ENCODE results near the gene CCDC13. TPM values are rescaled to one million over a fixed set of nuclear protein-coding genes. Genes with fewer than 3 reads are reported as not detected.

CCDC13 gene
- total RNA-seq, 1 experiment from 2014 or later: 2.3 TPM

DNA sequence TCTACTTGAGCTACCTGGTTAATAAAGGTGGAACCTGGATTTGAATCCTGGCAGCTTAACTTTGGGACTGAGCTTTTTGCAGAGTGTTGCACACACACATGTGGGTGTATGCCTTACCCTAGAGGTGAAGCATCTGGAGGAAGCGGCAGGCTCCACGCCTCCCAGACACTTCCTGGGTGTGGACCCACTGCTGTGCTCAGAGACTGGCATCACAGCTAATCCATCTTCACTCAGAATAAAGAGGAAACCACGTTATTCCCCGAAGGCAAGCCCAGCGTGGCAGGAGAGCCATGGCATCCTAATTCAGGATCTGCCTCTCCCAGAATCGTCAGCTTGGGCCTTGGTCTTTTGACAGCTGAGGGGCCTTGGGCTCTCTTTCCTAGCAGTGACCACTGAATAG is 25.5 kb downstream of the CCDC13 start:
- Histone ChIP-seq H3K79me2 (ENCODE audit: insufficient read depth, low read length) (no peaks in the 10 kb centered on the region), H4K20me1 (ENCODE audit: insufficient read depth) (no peaks in the 10 kb centered on the region), H2AFZ (ENCODE audit: low read depth, low read length, poor library complexity, severe bottlenecking) (no peak overlapping the region), H3K4me2 (ENCODE audit: low read length) (no peak overlapping the region), H3K4me1 (ENCODE audit: control insufficient read depth in 1 of 2, insufficient read depth in 2 of 2, low read length in 2 of 2) (peaks cover 0 to 22% of the 10 kb centered on the region in 2 experiments; a peak in 2 of 4 replicates), H3K27me3 (ENCODE audit: insufficient read depth, low read length) (no peaks in the 10 kb centered on the region), H3K9me2 (ENCODE audit: insufficient read depth) (no peaks in the 10 kb centered on the region), H3K27ac (ENCODE audit: low read depth, low read length) (no peak overlapping the region), H3K9ac (ENCODE audit: low read length) (no peak overlapping the region), H3K36me3 (ENCODE audit: control insufficient read depth in 1 of 2, insufficient read depth in 2 of 2, low read length in 2 of 2) (no peaks in the 10 kb centered on the region), H3K4me3 (replicated peaks in 1 of 2; ENCODE audit: low read depth in 1 of 2, low read length in 2 of 2) (no peak overlapping the region), H3K9me3 (ENCODE audit: control insufficient read depth in 1 of 2, insufficient read depth in 1 of 2, low read depth in 1 of 2, low read length in 2 of 2) (no peaks in the 10 kb centered on the region)
- no peak for ATAC-seq
- no TSS peak for BruUV-seq (replicated peaks)
- ChIA-PET POLR2A (no interaction called here), RAD21 (ENCODE audit: low non-redundant PET in 1 of 2, low total read pairs in 2 of 2, uncharacterized antibody in 2 of 2, unreplicated experiment in 2 of 2) (no interaction called here), CTCF (interaction anchor here (1.1 to 1.2 kb wide), 2 partner anchors 10 to 14 kb away, joined by 3 read pairs; no protein-coding TSS in a partner anchor)
- TF ChIP-seq YY1 (IDR thresholded peaks at IDR 0.05; ENCODE audit: extremely low read depth, insufficient replicate concordance, low read depth, low read length): no peak
- no peak for TF ChIP-seq SP1 (IDR thresholded peaks at IDR 0.05; ENCODE audit: low read depth)
- no peak for TF ChIP-seq ZNF274 (IDR thresholded peaks at IDR 0.05; ENCODE audit: low read depth, low read length)
- TF ChIP-seq ELF1 (IDR thresholded peaks at IDR 0.05; ENCODE audit: borderline replicate concordance, low read depth): no peak
- no peak for TF ChIP-seq TCF7L2 (IDR thresholded peaks at IDR 0.05; ENCODE audit: borderline replicate concordance, extremely low read depth, insufficient read depth, insufficient read length)
- TF ChIP-seq, protein P1, sequence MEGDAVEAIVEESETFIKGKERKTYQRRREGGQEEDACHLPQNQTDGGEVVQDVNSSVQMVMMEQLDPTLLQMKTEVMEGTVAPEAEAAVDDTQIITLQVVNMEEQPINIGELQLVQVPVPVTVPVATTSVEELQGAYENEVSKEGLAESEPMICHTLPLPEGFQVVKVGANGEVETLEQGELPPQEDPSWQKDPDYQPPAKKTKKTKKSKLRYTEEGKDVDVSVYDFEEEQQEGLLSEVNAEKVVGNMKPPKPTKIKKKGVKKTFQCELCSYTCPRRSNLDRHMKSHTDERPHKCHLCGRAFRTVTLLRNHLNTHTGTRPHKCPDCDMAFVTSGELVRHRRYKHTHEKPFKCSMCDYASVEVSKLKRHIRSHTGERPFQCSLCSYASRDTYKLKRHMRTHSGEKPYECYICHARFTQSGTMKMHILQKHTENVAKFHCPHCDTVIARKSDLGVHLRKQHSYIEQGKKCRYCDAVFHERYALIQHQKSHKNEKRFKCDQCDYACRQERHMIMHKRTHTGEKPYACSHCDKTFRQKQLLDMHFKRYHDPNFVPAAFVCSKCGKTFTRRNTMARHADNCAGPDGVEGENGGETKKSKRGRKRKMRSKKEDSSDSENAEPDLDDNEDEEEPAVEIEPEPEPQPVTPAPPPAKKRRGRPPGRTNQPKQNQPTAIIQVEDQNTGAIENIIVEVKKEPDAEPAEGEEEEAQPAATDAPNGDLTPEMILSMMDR (IDR thresholded peaks at IDR 0.05 in 2 of 3, conservative IDR thresholded peaks at IDR 0.05 in 1 of 3; ENCODE audit: borderline replicate concordance in 1 of 3, insufficient read depth in 1 of 3, low read depth in 2 of 3, low read length in 2 of 3): no peak
- no peak for TF ChIP-seq CBX3 (IDR thresholded peaks at IDR 0.05; ENCODE audit: low read depth)
- TF ChIP-seq ZFX (IDR thresholded peaks at IDR 0.05): no peak
- TF ChIP-seq, protein P2, sequence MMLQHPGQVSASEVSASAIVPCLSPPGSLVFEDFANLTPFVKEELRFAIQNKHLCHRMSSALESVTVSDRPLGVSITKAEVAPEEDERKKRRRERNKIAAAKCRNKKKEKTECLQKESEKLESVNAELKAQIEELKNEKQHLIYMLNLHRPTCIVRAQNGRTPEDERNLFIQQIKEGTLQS (IDR thresholded peaks at IDR 0.05): no peak
- no peak for TF ChIP-seq SIN3A (IDR thresholded peaks at IDR 0.05; ENCODE audit: low read depth)
- TF ChIP-seq POLR2A (IDR thresholded peaks at IDR 0.05; ENCODE audit: borderline replicate concordance, extremely low read depth, insufficient read depth, insufficient read length): no peak
- no peak for TF ChIP-seq EZH2 (IDR thresholded peaks at IDR 0.05)
- TF ChIP-seq EZH2phosphoT487 (IDR thresholded peaks at IDR 0.05; ENCODE audit: borderline replicate concordance): no peak
- no peak for TF ChIP-seq EGR1 (IDR thresholded peaks at IDR 0.05; ENCODE audit: low read depth)
- TF ChIP-seq, protein P3, sequence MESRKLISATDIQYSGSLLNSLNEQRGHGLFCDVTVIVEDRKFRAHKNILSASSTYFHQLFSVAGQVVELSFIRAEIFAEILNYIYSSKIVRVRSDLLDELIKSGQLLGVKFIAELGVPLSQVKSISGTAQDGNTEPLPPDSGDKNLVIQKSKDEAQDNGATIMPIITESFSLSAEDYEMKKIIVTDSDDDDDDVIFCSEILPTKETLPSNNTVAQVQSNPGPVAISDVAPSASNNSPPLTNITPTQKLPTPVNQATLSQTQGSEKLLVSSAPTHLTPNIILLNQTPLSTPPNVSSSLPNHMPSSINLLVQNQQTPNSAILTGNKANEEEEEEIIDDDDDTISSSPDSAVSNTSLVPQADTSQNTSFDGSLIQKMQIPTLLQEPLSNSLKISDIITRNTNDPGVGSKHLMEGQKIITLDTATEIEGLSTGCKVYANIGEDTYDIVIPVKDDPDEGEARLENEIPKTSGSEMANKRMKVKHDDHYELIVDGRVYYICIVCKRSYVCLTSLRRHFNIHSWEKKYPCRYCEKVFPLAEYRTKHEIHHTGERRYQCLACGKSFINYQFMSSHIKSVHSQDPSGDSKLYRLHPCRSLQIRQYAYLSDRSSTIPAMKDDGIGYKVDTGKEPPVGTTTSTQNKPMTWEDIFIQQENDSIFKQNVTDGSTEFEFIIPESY (IDR thresholded peaks at IDR 0.05; ENCODE audit: extremely low read depth, insufficient replicate concordance, low read length): no peak
- TF ChIP-seq JUND (IDR thresholded peaks at IDR 0.05): no peak
- TF ChIP-seq RAD21 (IDR thresholded peaks at IDR 0.05; ENCODE audit: low read depth): no peak
- no peak for TF ChIP-seq CEBPB (IDR thresholded peaks at IDR 0.05; ENCODE audit: low read depth)
- DNase-seq (ENCODE audit: low read depth, low spot score): no peak
- intact Hi-C loops (cut with micrococcal nuclease): no loop called here

All from HCT116 (cell line).